ENCODE measurements around the gene HBG1. TPM values are rescaled to one million over a fixed set of nuclear protein-coding genes. Genes with fewer than 3 reads are reported as not detected.
"Not testable (repeated sequence)": the region's sequence is repeated elsewhere in the genome, so short reads cannot be mapped to it uniquely, and the experiment has no call there.

HBG1 gene
- total RNA-seq, 1 donor = not detected

DNA sequence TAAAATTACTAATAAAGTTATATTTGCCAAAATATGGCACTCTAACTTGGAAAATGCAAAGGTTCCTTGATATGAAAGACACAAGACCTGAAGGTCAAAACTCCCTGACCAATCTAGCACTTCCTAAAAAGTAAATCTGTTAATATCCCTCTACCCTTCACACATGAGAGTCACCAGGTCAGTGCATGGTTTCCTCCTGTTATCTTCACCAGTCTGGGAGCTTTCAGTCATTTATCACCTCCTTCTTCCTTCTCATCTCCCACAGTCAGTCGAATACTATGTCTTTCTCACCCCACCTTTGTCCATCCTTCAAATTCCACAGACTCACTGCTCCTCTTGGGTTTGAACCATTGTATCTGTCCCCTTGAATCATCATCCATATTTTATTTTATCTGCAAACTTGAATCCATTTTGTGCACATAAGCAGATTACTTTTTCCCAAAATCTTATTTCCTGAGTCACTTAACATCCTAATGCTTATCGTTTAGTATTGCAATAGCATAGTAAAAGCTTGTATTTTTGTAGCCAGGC, 17.4 kb upstream of the HBG1 start:
- H3K4me3 ChIP-seq (ENCODE audit: low read depth, low read length) = no peak overlapping the region
- TF ChIP-seq, protein P1, sequence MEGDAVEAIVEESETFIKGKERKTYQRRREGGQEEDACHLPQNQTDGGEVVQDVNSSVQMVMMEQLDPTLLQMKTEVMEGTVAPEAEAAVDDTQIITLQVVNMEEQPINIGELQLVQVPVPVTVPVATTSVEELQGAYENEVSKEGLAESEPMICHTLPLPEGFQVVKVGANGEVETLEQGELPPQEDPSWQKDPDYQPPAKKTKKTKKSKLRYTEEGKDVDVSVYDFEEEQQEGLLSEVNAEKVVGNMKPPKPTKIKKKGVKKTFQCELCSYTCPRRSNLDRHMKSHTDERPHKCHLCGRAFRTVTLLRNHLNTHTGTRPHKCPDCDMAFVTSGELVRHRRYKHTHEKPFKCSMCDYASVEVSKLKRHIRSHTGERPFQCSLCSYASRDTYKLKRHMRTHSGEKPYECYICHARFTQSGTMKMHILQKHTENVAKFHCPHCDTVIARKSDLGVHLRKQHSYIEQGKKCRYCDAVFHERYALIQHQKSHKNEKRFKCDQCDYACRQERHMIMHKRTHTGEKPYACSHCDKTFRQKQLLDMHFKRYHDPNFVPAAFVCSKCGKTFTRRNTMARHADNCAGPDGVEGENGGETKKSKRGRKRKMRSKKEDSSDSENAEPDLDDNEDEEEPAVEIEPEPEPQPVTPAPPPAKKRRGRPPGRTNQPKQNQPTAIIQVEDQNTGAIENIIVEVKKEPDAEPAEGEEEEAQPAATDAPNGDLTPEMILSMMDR (IDR thresholded peaks at IDR 0.05; ENCODE audit: insufficient read depth, low read depth, low read length) = no peak
- DNase-seq (ENCODE audit: low read depth) = no peak

DNA sequence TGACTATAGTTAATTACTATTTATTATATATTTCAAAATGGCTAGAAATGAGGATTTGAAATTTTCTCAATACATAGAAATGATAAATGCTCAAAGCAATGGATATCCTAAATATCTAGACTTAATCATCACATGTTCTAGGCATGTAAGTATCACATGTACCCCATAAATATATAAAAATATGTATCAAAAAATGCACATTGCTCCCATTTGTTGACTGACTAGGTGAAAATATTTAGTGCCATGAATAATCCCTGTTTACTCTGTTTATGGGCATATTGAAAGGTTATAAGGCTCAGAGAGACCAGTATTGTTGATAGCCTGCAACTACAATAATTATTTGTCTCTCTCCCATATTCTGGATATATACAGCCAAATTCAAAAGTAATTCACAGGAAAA, 17.0 kb upstream of the HBG1 start:
- DNase-seq (ENCODE audit: low read depth) = no peak
- TF ChIP-seq, protein P1 (IDR thresholded peaks at IDR 0.05; ENCODE audit: insufficient read depth, low read depth, low read length) = no peak
- H3K4me3 ChIP-seq (ENCODE audit: low read depth, low read length) = no peak overlapping the region

DNA sequence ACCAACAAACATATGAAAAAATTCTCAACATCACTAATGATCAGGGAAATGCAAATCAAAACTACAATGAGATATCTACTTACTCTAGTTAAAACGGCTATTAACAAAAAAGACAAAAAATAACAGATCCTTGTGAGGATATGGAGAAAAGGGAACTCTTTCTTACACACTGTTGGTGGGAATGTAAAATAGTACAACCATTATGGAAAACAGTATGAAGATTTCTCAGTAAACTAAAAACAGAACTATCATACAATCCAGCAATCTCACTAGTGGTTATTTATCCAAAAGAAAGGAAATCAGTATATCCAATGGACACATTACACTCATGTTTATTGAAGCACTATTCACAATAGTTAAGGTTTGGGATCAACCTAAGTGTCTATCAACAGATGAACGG, 16.2 kb upstream of the HBG1 start:
- TF ChIP-seq, protein P1 (IDR thresholded peaks at IDR 0.05; ENCODE audit: insufficient read depth, low read depth, low read length) = no peak
- no peak overlapping the region for H3K4me3 ChIP-seq (ENCODE audit: low read depth, low read length)
- DNase-seq (ENCODE audit: low read depth) = no peak

DNA sequence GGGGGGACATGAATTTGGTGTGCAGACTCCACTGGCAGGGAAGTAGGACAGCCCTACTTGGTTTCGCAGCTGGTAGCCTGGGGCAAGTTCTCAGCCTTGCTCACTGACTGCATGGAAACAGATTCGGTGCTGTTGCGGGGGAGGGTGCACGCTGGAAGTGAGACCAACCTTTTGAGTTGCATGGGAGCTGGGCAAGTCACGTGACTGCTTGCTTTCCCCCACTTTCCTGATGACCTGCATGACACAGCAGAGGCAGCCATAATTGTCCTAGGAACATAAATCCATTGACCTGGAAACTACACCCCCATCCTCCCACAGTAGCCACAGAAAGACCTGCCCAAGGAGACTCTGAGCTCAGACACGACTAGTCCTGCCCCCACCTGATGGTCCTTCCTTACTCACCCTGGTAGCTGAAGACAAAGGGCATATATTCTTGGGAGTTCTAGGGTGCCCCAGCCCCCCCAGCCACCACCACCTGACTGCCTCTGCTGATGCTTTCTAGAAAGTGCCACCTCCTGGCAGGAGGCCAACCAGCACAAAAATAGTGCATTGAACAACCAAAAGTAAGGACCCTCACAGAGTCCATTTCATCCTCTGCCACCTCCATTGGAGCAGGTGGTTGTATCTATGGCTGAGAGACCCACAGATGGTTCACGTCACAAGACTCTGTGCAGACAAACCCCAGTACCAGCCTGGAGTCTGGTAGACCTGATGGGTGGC, 9.0 kb upstream of the HBG1 start:
- no peak overlapping the region for H3K4me3 ChIP-seq (ENCODE audit: low read depth, low read length)
- no peak for DNase-seq (ENCODE audit: low read depth)
- TF ChIP-seq, protein P1 (IDR thresholded peaks at IDR 0.05; ENCODE audit: insufficient read depth, low read depth, low read length) = no peak

DNA sequence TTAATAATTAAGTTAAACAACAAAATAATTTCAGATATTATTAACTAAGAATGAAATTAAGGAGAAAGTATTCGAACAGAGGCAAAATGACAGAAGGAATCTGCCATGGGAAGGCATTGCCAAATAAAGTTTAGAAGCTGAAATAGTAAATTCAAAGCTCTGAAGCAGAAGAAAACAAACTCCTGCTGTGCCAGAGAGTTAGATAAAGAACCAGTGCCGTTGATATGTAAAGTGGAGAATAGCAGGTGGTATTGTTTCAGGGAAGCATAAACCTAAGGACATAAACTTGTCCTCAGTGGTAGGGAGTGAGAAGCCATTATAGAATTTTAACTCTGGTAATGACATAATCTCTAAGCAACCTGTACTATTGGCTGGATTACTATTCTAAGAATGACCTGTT, 7.6 kb upstream of the HBG1 start:
- TF ChIP-seq, protein P1 (IDR thresholded peaks at IDR 0.05; ENCODE audit: insufficient read depth, low read depth, low read length) = no peak
- DNase-seq (ENCODE audit: low read depth) = no peak
- no peak overlapping the region for H3K4me3 ChIP-seq (ENCODE audit: low read depth, low read length)

DNA sequence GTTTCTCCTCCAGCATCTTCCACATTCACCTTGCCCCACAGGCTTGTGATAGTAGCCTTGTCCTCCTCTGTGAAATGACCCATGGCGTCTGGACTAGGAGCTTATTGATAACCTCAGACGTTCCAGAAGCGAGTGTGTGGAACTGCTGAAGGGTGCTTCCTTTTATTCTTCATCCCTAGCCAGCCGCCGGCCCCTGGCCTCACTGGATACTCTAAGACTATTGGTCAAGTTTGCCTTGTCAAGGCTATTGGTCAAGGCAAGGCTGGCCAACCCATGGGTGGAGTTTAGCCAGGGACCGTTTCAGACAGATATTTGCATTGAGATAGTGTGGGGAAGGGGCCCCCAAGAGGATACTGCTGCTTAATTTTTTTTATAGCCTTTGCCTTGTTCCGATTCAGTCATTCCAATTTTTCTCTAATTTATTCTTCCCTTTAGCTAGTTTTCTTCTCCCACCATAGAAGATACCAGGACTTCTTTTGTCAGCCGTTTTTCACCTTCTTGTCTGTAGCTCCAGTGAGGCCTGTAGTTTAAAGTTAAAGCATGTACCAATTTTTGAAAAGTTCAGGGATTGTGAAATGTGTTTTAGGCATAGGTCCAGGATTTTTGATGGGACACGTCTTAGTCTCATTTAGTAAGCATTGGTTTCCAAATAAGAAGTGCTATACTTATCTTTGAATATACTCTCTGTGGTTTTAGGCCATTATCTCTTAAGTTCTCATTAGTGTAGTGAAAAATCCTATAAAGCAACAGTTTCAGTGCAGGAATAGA, 5.2 kb upstream of the HBG1 start, which contains the start of gene HBG2:
HBG2 (minus strand) TSS at position 136 of the 768 bp plus-strand sequence; CDS start at position 83, 53 bp downstream.
- H3K4me3 ChIP-seq (ENCODE audit: low read depth, low read length) = not testable (repeated sequence)
- DNase-seq (ENCODE audit: low read depth) = peak; percentile 41

DNA sequence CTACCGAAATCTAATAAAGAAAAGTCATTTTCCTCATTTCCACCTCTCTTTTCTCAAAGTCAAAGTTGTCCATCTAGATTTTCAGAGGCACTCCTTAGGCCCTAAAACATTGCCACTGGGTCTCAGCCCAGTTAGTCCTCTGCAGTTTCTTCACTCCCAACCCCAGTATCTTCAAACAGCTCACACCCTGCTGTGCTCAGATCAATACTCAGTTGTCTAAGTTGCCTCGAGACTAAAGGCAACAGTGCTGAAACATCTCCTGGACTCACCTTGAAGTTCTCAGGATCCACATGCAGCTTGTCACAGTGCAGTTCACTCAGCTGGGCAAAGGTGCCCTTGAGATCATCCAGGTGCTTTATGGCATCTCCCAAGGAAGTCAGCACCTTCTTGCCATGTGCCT, 4.4 kb upstream of the HBG1 start:
- not testable (repeated sequence) for H3K4me3 ChIP-seq (ENCODE audit: low read depth, low read length); DNase-seq (ENCODE audit: low read depth)

DNA sequence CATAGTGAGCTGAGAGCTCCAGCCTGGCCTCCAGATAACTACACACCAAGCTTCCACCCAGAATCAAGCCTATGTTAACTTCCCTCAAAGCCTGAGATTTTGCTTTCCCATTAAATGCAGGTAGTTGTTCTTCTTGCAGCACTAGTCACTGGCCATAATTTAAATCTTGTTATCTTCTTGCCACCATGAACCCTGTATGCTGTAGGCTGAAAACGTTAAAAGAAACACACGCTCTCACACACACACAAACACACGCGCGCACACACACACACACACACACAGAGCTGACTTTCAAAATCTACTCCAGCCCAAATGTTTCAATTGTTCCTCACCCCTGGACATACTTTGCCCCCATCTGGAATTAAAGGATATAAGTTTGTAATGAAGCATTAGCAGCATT, 3.8 kb upstream of the HBG1 start:
- H3K4me3 ChIP-seq (ENCODE audit: low read depth, low read length) = not testable (repeated sequence)

More for the DNA sequence above, 3.8 kb upstream of the HBG1 start:
- not testable (repeated sequence) for DNase-seq (ENCODE audit: low read depth)

All from fibroblast of villous mesenchyme (primary cell).